KMS-11 (cell line): ENCODE measurements around the gene RYR2.
A peak's percentile ranks its signal among the peaks of the same experiment; 100 is the strongest.

ENCODE experiments used
- H2AFZ ChIP-seq: fragments of 200-600 bp; sonication (generic); 2 replicates; pipeline ENCODE4 v1.6.1; 2016; ENCODE audit warnings: antibody characterized with exemption, mixed run types, low read depth
- H3K27ac ChIP-seq: fragments of 200-600 bp; sonication (generic); 2 replicates; pipeline ENCODE4 v1.6.1; 2016; ENCODE audit warnings: mild to moderate bottlenecking, mixed run types
- H3K27me3 ChIP-seq: fragments of 200-600 bp; sonication (generic); 2 replicates; pipeline ENCODE4 v1.6.1; 2017; ENCODE audit warnings: mild to moderate bottlenecking, low read depth, mixed run types, moderate library complexity; ENCODE audit not compliant: insufficient read depth
- H3K36me3 ChIP-seq: fragments of 200-600 bp; sonication (generic); 2 replicates; pipeline ENCODE4 v1.6.1; 2017; ENCODE audit warnings: mild to moderate bottlenecking, mixed run types; ENCODE audit not compliant: insufficient read depth
- H3K4me1 ChIP-seq: fragments of 200-600 bp; sonication (generic); 2 replicates; pipeline ENCODE4 v1.6.1; 2016; ENCODE audit warnings: mild to moderate bottlenecking, low read depth, mixed run types; ENCODE audit not compliant: poor library complexity, severe bottlenecking
- H3K4me2 ChIP-seq: fragments of 200-600 bp; sonication (generic); 2 replicates; pipeline ENCODE4 v1.7.0; 2016; ENCODE audit warnings: mild to moderate bottlenecking, mixed run types
- H3K4me3 ChIP-seq: fragments of 200-600 bp; sonication (generic); IDR thresholded peaks from 2 replicates; pipeline ENCODE4 v1.6.1; 2017; ENCODE audit warnings: low read depth, low read length, mixed read lengths; ENCODE audit not compliant: insufficient read depth
- H3K79me2 ChIP-seq: fragments of 200-600 bp; sonication (generic); 2 replicates; pipeline ENCODE4 v1.6.1; 2016; ENCODE audit warnings: low read depth, mixed run types; ENCODE audit not compliant: insufficient read depth
- H3K9ac ChIP-seq: fragments of 200-600 bp; sonication (generic); 2 replicates; pipeline ENCODE4 v1.6.1; 2016; ENCODE audit warnings: mild to moderate bottlenecking, mixed run types
- H4K20me1 ChIP-seq: fragments of 200-600 bp; sonication (generic); 2 replicates; pipeline ENCODE4 v1.6.1; 2016; ENCODE audit warnings: mild to moderate bottlenecking, mixed run types; ENCODE audit not compliant: insufficient read depth
- TF ChIP-seq, protein P1 (sequence below): fragments of 200-600 bp; sonication (generic); conservative IDR thresholded peaks from 2 replicates; pipeline ENCODE4 v1.6.1; 2017; ENCODE audit warnings: low read depth, mild to moderate bottlenecking, antibody characterized with exemption, low read length, moderate library complexity, mixed read lengths

The RYR2 gene

DNA sequence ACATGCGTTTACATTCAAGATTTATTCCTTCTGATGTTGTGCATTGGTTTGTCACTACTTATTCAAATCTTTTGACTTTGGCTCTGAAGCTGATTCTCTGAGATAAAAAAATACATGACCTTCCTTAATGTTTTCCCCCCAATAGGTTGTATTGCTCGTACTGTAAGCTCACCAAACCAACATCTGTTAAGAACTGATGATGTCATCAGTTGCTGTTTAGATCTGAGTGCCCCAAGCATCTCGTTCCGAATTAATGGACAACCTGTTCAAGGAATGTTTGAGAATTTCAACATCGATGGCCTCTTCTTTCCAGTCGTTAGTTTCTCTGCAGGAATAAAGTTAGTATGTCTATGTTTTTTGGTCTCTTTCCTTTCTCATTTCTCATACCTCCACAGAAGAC, 458.6 kb downstream of the RYR2 start:
- Histone ChIP-seq H3K79me2 (no peaks in the 10 kb centered on the region), H3K4me1 (no peaks in the 10 kb centered on the region), H3K36me3 (no peaks in the 10 kb centered on the region), H4K20me1 (no peaks in the 10 kb centered on the region), H3K27ac (no peak overlapping the region), H2AFZ (no peak overlapping the region), H3K4me3 (no peak overlapping the region), H3K4me2 (no peak overlapping the region), H3K27me3 (peaks cover 31% of the 10 kb centered on the region), H3K9ac (no peak overlapping the region)
- TF ChIP-seq, protein P1, sequence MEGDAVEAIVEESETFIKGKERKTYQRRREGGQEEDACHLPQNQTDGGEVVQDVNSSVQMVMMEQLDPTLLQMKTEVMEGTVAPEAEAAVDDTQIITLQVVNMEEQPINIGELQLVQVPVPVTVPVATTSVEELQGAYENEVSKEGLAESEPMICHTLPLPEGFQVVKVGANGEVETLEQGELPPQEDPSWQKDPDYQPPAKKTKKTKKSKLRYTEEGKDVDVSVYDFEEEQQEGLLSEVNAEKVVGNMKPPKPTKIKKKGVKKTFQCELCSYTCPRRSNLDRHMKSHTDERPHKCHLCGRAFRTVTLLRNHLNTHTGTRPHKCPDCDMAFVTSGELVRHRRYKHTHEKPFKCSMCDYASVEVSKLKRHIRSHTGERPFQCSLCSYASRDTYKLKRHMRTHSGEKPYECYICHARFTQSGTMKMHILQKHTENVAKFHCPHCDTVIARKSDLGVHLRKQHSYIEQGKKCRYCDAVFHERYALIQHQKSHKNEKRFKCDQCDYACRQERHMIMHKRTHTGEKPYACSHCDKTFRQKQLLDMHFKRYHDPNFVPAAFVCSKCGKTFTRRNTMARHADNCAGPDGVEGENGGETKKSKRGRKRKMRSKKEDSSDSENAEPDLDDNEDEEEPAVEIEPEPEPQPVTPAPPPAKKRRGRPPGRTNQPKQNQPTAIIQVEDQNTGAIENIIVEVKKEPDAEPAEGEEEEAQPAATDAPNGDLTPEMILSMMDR = no peak

DNA sequence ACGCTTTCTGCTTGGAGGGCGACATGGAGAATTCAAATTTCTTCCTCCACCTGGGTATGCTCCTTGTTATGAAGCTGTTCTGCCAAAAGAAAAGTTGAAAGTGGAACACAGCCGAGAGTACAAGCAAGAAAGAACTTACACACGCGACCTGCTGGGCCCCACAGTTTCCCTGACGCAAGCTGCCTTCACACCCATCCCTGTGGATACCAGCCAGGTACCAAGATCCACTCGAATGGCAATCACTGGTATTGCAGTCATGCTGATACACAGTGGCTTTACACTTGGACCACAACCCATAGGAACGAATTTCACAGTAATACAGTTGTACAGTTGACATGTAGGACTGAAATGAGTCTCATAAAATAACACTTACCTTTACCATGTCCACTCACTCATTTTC, 461.3 kb downstream of the RYR2 start:
- Histone ChIP-seq H3K9ac (no peak overlapping the region), H3K4me3 (no peak overlapping the region), H4K20me1 (no peaks in the 10 kb centered on the region), H3K27me3 (peaks cover 51% of the 10 kb centered on the region), H2AFZ (no peak overlapping the region), H3K79me2 (no peaks in the 10 kb centered on the region), H3K27ac (no peak overlapping the region), H3K4me1 (peaks cover 13% of the 10 kb centered on the region), H3K36me3 (no peaks in the 10 kb centered on the region), H3K4me2 (no peak overlapping the region)
- TF ChIP-seq, protein P1 = no peak

DNA sequence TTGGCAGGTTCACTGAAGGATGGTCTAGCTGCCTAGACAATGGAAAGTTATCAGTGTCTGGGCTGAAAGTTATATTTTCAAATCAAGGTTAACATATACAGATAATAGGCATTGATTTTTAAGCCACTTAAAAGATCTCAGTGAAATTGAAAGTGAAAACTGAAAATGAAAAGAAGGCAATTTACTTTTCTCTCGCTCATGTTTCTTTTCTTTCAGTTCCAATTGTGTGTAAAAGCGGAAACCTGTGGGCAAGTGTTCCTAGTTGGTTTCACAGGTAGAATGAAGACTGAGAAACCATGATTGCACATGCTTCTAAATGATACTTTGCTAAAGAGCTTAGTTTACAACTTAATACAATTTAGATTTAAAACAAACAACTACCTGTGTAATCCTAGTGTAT, 465.0 kb downstream of the RYR2 start:
- TF ChIP-seq, protein P1 = no peak
- Histone ChIP-seq H3K4me1 (peaks cover 13% of the 10 kb centered on the region), H3K36me3 (no peaks in the 10 kb centered on the region), H3K27me3 (peaks cover 80% of the 10 kb centered on the region), H3K4me2 (peak overlapping the region; percentile 19), H3K79me2 (no peaks in the 10 kb centered on the region), H3K27ac (no peak overlapping the region), H4K20me1 (no peaks in the 10 kb centered on the region), H3K9ac (no peak overlapping the region), H3K4me3 (no peak overlapping the region), H2AFZ (no peak overlapping the region)

DNA sequence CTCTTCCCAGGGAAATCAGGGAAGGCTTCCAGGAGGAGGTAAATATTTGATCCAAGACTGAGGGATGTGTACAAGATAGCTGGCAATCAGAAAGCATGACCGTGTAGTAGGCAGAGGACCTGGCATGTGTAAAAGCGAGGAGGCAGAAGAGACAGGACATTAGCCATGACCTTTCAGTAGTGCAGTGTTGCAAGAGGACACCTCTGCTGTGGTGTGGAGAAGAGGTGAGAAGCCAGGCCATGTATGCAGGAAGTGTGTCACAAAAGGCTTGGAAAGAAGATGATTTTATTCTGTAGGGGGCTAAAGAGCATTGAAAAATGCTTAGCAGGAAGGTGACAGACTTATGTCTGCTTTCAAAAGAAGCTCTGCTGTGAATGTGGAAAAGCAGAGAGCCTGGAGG, 467.8 kb downstream of the RYR2 start:
- no peaks in the 10 kb centered on the region for H4K20me1 ChIP-seq
- no peak overlapping the region for H3K4me2 ChIP-seq
- H3K36me3 ChIP-seq = no peaks in the 10 kb centered on the region
- no peaks in the 10 kb centered on the region for H3K79me2 ChIP-seq
- H3K27ac ChIP-seq = no peak overlapping the region
- peaks cover 13% of the 10 kb centered on the region for H3K4me1 ChIP-seq
- TF ChIP-seq, protein P1 = no peak
- H3K9ac ChIP-seq = no peak overlapping the region
- H3K4me3 ChIP-seq = no peak overlapping the region
- H3K27me3 ChIP-seq = peaks cover 57% of the 10 kb centered on the region
- H2AFZ ChIP-seq = no peak overlapping the region
